SHP77 treated with DMSO at 0.1 percent for 48 hours (cell line): ENCODE measurements around the gene MCRS1.
"Not testable (repeated sequence)": the region's sequence is repeated elsewhere in the genome, so short reads cannot be mapped to it uniquely, and the experiment has no call there.

ENCODE experiments used
- DNase-seq: peaks from one replicate; lab custom pipeline; 2025; lab: John Stamatoyannopoulos, UW

MCRS1 gene

GRCh38 chr12:49518914-49519573 is 48.9 kb downstream of the MCRS1 start:
- DNase-seq, result no peak

GRCh38 chr12:49515266-49515665 is 52.7 kb downstream of the MCRS1 start:
- no peak for DNase-seq

- no peak for DNase-seq
Observed at GRCh38 chr12:49512546-49512945, 55.4 kb downstream of the MCRS1 start.

GRCh38 chr12:49511410-49511809 is 56.5 kb downstream of the MCRS1 start:
- DNase-seq, result no peak

- DNase-seq, result not testable (repeated sequence)
Observed at GRCh38 chr12:49509681-49510080, 58.3 kb downstream of the MCRS1 start.
